Cardiac muscle cell (in vitro differentiated cells and primary cell): Measurements from ENCODE around the gene TBXA2R. TPM values are rescaled to one million over a fixed set of nuclear protein-coding genes. Genes with fewer than 3 reads are reported as not detected.

Experiments used
- DNase-seq, 2 donors: peaks; one replicate each; pipeline versions ENCODE4 v3.0.0 to v3.0.0-alpha.2; 2010 to 2017; ENCODE audit warnings: low read depth in 1 of 2, low spot score in 1 of 2
- H3K27ac ChIP-seq: fragments of 200-600 bp; sonication (generic); 2 replicates; pipeline ENCODE4 v1.5.1; 2016
- H3K27me3 ChIP-seq: fragments of 200-600 bp; sonication (generic); 2 replicates; pipeline ENCODE4 v1.6.0; 2016; ENCODE audit warnings: control low read depth
- H3K36me3 ChIP-seq: fragments of 200-600 bp; sonication (generic); 2 replicates; pipeline ENCODE4 v1.5.1; 2016; ENCODE audit warnings: control low read depth
- H3K4me1 ChIP-seq: fragments of 200-600 bp; sonication (generic); 2 replicates; pipeline ENCODE4 v1.8.1; 2017; ENCODE audit warnings: low read depth, mild to moderate bottlenecking, mixed run types
- H3K4me3 ChIP-seq: fragments of 200-600 bp; sonication (generic); 2 replicates; pipeline ENCODE4 v1.5.1; 2016; ENCODE audit warnings: mild to moderate bottlenecking
- H3K9me3 ChIP-seq: fragments of 200-600 bp; sonication (generic); 2 replicates; pipeline ENCODE4 v1.5.1; 2017; ENCODE audit warnings: low read depth, mild to moderate bottlenecking, control low read depth
- polyA plus RNA-seq: library from polyadenylated mRNA; unstranded; fragments of >200 nt; fragmentation: Nextera tagmentation; extraction: Ambion mirVana; gene quantifications from 2 replicates; pipeline ENCODE4 v1.2.1, GENCODE V29; 2016
- total RNA-seq: library from RNA; depleted of rRNA; stranded (reverse); fragments of >200 nt; gene quantifications from 2 replicates; pipeline ENCODE4 v1.2.3, GENCODE V29; 2016
- TF ChIP-seq, protein P1 (sequence below): IDR thresholded peaks from 2 replicates; pipeline ENCODE4 v1.5.1; 2012; ENCODE audit warnings: low read depth, mild to moderate bottlenecking, low read length

Gene TBXA2R
- total and polyA plus RNA-seq, 2 experiments from 2014 or later: 0.15 to 1.0 TPM

DNA sequence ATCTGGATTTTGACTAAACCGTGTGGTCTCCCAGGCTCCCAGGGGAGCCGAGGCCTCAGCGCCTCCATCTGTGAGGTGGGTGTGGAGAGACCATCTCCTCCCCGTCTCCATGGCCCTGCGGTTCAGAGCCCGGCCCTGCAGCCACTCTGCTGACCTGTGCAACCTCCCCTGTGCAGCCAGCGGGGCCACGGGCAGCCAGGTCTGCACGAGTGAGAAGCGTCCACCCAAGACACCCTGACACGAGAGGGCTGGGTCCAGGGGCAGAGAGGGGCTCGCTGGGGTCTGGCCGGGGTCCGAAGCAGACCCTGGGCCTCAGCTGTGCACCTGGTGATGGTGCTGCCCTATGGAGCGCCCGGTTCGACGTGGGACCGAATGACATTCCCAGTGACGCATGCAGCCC, 30.3 kb upstream of the TBXA2R start:
- TF ChIP-seq, protein P1, sequence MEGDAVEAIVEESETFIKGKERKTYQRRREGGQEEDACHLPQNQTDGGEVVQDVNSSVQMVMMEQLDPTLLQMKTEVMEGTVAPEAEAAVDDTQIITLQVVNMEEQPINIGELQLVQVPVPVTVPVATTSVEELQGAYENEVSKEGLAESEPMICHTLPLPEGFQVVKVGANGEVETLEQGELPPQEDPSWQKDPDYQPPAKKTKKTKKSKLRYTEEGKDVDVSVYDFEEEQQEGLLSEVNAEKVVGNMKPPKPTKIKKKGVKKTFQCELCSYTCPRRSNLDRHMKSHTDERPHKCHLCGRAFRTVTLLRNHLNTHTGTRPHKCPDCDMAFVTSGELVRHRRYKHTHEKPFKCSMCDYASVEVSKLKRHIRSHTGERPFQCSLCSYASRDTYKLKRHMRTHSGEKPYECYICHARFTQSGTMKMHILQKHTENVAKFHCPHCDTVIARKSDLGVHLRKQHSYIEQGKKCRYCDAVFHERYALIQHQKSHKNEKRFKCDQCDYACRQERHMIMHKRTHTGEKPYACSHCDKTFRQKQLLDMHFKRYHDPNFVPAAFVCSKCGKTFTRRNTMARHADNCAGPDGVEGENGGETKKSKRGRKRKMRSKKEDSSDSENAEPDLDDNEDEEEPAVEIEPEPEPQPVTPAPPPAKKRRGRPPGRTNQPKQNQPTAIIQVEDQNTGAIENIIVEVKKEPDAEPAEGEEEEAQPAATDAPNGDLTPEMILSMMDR: no peak
- no peak for DNase-seq
- no peak overlapping the region for H3K4me3 ChIP-seq
- peaks cover 6% of the 10 kb centered on the region for H3K36me3 ChIP-seq
- no peaks in the 10 kb centered on the region for H3K9me3 ChIP-seq
- no peak overlapping the region for H3K27ac ChIP-seq
- H3K27me3 ChIP-seq: no peaks in the 10 kb centered on the region
- no peaks in the 10 kb centered on the region for H3K4me1 ChIP-seq

DNA sequence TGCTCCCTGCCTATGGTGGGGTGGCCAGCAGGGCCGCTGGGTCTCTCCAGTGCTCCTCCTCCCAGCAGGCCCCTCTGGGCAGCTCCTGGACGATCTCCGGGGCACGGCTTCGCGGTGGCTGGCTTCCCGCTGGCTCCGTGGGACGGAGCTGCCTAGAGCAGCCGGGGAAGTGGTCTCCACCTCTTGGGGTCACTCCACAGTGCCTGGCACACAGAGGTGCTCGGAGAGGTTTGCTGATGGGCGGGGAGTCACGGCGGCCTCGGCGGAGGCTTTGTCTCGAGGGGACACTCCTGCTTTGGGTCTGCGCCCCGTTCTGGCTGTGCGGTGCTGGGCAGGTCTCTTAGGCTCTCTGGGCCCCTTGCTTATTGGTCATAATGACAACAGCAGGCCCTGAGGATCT, 29.8 kb upstream of the TBXA2R start:
- TF ChIP-seq, protein P1: no peak
- Histone ChIP-seq H3K9me3 (no peaks in the 10 kb centered on the region), H3K4me3 (no peak overlapping the region), H3K36me3 (peaks cover 6% of the 10 kb centered on the region), H3K4me1 (no peaks in the 10 kb centered on the region), H3K27me3 (no peaks in the 10 kb centered on the region), H3K27ac (no peak overlapping the region)
- no peak for DNase-seq

DNA sequence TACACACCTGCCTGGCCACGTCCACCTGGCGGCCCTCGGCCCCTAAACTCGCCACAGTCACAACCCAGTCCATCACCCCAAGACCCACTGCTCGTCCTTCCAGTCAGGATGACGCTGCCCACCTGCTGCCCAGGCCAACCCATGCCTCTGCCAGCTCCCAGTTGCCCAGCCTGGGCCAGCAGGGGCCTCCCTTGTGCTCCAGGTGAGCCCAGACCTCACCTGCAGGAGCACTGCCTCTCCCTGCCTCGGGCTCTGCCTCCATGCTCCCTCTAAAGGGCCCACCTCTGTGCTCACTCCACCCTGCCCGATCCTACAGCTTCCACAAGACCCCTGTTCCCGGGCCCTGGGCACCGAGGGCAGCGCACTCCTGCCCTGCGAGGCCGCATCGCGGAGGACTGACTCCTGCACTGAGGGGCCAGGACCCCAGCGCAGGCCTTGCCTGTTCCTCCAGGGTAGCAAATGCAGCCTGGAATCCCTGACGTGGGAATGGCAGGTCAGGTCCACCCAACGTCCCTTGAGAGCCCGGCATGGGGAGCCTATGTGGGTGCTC, 27.9 kb upstream of the TBXA2R start:
- Histone ChIP-seq H3K27ac (no peak overlapping the region), H3K36me3 (peaks cover 6% of the 10 kb centered on the region), H3K4me1 (no peaks in the 10 kb centered on the region), H3K9me3 (no peaks in the 10 kb centered on the region), H3K27me3 (no peaks in the 10 kb centered on the region), H3K4me3 (no peak overlapping the region)
- TF ChIP-seq, protein P1: no peak
- no peak for DNase-seq

DNA sequence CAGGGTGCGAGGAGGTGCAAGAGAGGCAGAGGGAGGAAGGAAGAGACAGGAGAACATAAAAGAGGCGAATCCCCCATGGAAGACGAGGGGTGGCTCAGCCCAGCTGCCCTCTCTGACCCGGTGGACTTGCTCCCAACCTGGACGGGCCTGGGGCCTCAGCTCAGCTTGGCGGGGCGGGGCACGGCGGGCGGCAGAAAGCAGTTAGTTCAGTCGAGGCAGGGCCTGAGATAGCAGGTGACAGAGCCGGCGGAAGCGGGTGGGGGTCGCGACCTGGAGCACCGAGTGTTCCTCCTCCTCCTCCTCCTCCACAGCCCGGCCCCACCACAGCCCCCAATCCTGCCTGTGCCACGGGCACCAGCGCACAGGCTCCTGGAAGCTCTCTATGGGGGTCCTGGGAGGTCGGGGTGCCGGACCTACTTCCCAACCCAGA, 26.9 kb upstream of the TBXA2R start:
- no peak for DNase-seq
- Histone ChIP-seq H3K36me3 (peaks cover 6% of the 10 kb centered on the region), H3K4me3 (no peak overlapping the region), H3K27ac (no peak overlapping the region), H3K27me3 (no peaks in the 10 kb centered on the region), H3K4me1 (no peaks in the 10 kb centered on the region), H3K9me3 (no peaks in the 10 kb centered on the region)
- TF ChIP-seq, protein P1: no peak

DNA sequence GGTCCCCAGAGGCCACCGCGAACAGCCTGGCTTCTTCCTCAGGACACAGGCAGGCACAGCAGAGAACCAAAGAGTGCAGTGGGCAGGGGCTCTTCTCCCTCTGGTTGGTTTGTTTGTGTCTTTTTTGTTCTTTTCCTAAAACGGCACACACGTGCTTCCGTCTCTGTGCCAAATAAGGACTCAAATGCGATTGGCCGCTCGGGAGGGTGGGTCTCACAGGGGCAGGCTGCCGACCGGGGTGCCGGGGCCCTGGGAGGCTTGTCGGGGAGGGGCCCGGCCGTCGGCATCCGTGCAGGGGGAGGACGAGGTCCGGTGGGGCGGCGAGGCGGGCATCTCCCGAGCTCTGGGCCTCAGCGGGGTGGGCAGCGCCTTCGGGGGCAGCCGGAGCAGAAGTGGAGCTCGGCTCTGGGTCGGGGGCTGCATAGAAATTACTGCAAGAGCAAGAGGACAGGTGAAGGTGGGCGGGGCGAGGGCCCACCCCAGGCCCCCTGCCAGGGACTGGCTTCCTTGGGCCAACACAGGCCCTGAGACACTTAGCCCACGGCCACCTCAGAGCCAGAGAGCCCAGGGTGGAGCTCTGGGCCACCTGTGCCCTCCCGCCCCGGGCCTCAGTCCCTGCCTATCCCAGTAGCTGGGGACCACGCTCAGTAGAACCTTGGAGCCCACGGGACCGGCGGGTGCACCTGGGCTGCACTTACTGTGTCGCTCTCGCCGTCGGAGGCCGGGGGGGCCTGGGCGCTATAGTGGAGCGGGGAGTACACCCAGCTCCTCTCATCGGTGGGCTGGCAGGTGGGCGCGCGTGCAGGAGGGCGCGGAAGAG, 26.3 kb upstream of the TBXA2R start:
- Histone ChIP-seq H3K36me3 (peaks cover 4% of the 10 kb centered on the region), H3K27me3 (no peaks in the 10 kb centered on the region), H3K27ac (no peak overlapping the region), H3K4me1 (no peaks in the 10 kb centered on the region), H3K9me3 (no peaks in the 10 kb centered on the region), H3K4me3 (no peak overlapping the region)
- DNase-seq: no peak
- TF ChIP-seq, protein P1: no peak
